Daoy (cell line): Measurements from ENCODE around the gene PCDHB7. TPM values are rescaled to one million over a fixed set of nuclear protein-coding genes. Genes with fewer than 3 reads are reported as not detected.
"Not testable (repeated sequence)": the region's sequence is repeated elsewhere in the genome, so short reads cannot be mapped to it uniquely, and the experiment has no call there.

Source experiments
- DNase-seq: peaks from one replicate; pipeline ENCODE4 v3.0.0-alpha.2; 2015; ENCODE audit warnings: low read depth
- total RNA-seq: library from RNA; depleted of rRNA; stranded (reverse); fragments of >200 nt; shearing (Covaris generic); gene quantifications from 2 replicates; pipeline ENCODE4 v1.2.3, GENCODE V29; 2014

PCDHB7 gene
- total RNA-seq, 1 experiment from 2014 or later, result 3.9 TPM

DNA sequence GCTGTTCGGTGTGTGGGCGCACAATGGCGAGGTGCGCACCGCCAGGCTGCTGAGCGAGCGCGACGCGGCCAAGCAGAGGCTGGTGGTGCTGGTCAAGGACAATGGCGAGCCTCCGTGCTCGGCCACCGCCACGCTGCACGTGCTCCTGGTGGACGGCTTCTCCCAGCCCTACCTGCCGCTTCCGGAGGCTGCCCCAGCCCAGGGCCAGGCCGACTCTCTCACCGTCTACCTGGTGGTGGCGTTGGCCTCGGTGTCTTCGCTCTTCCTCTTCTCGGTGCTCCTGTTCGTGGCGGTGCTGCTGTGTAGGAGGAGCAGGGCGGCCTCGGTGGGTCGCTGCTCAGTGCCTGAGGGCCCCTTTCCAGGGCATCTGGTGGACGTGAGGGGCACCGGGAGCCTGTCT lies 7.4 kb downstream of the PCDHB7 start:
- not testable (repeated sequence) for DNase-seq

DNA sequence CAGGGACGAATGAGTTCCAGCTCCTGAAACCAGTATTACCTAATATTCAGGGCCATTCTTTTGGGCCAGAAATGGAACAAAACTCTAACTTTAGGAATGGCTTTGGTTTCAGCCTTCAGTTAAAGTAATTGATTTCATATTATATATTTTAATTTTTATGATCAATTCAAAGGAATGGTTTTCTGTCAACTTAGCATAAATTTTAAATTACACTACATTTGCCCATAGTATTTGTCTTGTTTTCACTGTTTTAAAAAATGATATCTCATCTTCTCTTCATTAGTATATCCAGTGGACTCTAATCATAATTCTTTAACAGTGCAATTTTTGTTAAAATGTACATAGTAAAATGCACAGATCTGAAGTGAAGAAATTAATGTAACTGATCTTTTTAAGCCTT lies 7.9 kb downstream of the PCDHB7 start:
- no peak for DNase-seq

DNA sequence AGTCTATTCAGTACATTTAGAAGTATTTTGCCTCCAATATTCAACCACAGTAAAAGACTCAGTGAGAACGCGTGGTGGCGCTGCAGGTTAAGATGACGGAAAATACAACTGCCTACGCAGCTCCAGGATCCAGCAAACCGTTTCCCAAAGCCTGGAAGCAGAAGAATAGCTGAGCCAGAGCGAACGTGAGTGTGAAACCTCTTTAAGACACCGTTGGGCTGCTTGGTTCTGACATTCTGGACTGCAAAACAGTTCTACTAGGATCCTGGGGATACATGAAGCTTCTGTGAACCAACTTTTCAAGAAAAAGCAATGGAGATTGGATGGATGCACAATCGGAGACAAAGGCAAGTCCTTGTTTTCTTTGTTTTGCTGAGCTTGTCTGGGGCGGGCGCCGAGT lies 9.8 kb downstream of the PCDHB7 start, which contains the start of gene PCDHB16:
PCDHB16 (plus strand) TSS at position 140 of the 400 bp plus-strand sequence; CDS start at position 313, 173 bp downstream.
- DNase-seq, result peak; percentile 76

DNA sequence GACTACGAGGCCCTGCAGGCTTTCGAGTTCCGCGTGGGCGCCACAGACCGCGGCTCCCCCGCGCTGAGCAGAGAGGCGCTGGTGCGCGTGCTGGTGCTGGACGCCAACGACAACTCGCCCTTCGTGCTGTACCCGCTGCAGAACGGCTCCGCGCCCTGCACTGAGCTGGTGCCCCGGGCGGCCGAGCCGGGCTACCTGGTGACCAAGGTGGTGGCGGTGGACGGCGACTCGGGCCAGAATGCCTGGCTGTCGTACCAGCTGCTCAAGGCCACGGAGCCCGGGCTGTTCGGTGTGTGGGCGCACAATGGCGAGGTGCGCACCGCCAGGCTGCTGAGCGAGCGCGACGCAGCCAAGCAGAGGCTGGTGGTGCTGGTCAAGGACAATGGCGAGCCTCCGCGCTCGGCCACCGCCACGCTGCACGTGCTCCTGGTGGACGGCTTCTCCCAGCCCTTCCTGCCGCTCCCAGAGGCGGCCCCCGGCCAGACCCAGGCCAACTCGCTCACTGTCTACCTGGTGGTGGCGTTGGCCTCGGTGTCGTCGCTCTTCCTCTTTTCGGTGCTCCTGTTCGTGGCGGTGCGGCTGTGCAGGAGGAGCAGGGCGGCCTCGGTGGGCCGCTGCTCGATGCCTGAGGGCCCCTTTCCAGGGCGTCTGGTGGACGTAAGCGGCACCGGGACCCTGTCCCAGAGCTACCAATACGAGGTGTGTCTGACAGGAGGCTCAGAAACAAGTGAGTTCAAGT lies 11.8 kb downstream of the PCDHB7 start:
- not testable (repeated sequence) for DNase-seq

DNA sequence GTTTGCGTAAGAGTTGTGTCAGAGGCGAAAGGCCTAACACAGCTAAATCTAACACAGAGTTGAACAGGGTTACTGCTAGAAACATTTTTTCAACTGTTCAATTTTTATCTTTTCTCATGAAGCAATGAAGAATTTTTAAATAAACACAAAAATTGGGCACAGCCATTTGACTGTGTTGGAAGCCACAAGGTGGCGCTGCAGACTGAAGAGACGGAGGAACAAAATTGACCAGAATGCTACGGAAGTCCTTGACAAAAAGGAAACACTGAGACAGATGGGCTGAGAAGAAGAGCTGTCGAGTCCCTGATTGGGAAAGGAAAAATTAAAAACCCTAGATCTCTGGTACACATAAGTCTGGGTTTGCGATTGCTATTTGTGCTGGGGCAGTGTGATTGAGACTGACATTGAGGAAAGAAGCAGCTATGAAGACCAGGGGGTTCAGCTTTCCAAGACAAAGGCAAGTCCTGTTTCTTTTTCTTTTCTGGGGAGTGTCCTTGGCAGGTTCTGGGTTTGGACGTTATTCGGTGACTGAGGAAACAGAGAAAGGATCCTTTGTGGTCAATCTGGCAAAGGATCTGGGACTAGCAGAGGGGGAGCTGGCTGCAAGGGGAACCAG lies 14.6 kb downstream of the PCDHB7 start, which contains the start of gene PCDHB9:
PCDHB9 (plus strand) TSS at position 265 of the 616 bp plus-strand sequence; CDS start at position 423, 158 bp downstream.
- DNase-seq, result peak; percentile 63

DNA sequence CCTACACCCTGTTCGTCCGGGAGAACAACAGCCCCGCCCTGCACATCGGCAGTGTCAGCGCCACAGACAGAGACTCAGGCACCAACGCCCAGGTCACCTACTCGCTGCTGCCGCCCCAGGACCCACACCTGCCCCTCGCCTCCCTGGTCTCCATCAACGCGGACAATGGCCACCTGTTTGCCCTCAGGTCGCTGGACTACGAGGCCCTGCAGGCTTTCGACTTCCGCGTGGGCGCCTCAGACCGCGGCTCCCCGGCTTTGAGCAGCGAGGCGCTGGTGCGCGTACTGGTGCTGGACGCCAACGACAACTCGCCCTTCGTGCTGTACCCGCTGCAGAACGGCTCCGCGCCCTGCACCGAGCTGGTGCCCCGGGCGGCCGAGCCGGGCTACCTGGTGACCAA lies 16.2 kb downstream of the PCDHB7 start:
- not testable (repeated sequence) for DNase-seq

DNA sequence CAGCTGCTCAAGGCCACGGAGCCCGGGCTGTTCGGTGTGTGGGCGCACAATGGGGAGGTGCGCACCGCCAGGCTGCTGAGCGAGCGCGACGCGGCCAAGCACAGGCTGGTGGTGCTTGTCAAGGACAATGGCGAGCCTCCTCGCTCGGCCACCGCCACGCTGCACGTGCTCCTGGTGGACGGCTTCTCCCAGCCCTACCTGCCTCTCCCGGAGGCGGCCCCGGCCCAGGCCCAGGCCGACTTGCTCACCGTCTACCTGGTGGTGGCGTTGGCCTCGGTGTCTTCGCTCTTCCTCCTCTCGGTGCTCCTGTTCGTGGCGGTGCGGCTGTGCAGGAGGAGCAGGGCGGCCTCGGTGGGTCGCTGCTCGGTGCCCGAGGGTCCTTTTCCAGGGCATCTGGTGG lies 16.7 kb downstream of the PCDHB7 start:
- DNase-seq, result not testable (repeated sequence)

DNA sequence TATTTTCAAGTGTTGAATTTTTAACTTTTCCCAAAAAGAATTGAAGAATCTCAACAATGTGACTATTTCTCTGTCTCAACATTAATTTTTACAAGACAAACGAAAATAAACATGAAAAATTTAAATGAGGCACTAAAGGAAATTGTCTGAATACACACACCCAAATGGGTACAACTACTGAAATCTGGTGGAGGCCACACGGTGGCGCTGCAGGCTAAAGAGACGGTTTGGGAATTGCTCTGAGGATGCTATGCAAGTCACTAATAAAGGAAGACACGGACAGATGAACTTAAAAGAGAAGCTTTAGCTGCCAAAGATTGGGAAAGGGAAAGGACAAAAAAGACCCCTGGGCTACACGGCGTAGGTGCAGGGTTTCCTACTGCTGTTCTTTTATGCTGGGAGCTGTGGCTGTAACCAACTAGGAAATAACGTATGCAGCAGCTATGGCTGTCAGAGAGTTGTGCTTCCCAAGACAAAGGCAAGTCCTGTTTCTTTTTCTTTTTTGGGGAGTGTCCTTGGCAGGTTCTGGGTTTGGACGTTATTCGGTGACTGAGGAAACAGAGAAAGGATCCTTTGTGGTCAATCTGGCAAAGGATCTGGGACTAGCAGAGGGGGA lies 19.8 kb downstream of the PCDHB7 start, which contains the start of gene PCDHB10:
PCDHB10 (plus strand) TSS at position 244 of the 616 bp plus-strand sequence; CDS start at position 444, 200 bp downstream.
- peak; percentile 65 for DNase-seq

DNA sequence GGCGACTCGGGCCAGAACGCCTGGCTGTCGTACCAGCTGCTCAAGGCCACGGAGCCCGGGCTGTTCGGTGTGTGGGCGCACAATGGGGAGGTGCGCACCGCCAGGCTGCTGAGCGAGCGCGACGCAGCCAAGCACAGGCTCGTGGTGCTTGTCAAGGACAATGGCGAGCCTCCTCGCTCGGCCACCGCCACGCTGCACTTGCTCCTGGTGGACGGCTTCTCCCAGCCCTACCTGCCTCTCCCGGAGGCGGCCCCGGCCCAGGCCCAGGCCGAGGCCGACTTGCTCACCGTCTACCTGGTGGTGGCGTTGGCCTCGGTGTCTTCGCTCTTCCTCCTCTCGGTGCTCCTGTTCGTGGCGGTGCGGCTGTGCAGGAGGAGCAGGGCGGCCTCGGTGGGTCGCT lies 21.9 kb downstream of the PCDHB7 start:
- DNase-seq, result not testable (repeated sequence)

DNA sequence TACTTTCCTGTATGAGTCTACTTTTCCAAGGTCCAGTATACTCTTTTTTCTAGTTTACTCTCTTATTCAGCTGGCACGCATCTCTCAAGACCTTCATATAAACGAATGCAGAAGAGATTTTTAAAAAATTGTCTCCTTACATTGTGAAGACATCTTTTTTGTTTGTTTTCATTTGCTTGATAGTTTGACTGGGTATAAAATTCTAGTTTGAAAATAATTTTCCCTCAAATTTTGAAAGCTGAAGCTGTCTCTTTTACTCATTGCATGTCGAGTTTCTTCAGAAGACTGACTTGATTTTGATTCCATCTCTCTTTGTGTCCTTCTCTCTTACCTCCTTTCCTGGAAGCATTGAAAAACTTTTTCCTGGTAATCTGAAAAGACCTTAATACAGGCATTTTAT lies 23.9 kb downstream of the PCDHB7 start:
- no peak for DNase-seq

DNA sequence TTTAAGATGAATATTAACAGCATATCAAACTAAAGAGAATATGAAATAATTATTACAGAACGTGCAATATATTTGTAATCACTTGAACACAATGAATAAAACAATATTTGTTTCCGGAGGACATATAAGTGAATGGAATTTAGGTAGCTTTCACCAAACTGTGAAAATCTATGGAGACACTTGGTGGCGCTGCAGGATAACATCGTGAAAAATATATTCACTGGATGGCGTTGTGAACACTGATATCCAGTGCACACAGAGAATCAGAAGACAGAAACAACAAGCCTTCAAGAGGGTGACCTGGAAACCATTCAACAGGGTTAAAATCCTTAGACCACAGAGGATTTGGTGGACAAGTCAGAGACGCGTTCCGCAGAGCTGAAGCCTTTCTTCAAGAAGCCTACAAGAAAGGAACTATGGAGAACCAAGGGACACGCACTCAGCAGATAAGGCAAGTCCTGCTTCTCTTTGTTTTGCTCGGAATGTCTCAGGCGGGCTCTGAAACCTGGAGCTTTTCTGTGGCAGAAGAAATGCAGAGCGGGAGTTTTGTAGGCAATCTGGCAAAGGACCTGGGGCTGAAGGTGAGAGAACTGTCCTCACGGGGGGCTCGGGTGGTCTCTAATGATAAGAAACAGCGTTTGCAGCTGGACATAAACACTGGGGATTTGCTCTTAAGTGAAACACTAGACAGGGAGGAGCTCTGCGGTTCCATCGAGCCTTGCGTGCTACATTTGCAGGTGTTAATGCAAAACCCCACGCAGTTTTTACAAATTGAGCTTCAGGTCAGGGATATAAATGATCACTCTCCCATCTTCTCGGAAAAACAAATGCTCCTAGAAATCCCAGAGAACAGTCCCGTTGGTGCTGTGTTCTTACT lies 27.2 kb downstream of the PCDHB7 start, which contains the start of gene PCDHB11:
PCDHB11 (plus strand) TSS at position 269 of the 877 bp plus-strand sequence; CDS start at position 417, 148 bp downstream.
- peak; percentile 45 for DNase-seq

DNA sequence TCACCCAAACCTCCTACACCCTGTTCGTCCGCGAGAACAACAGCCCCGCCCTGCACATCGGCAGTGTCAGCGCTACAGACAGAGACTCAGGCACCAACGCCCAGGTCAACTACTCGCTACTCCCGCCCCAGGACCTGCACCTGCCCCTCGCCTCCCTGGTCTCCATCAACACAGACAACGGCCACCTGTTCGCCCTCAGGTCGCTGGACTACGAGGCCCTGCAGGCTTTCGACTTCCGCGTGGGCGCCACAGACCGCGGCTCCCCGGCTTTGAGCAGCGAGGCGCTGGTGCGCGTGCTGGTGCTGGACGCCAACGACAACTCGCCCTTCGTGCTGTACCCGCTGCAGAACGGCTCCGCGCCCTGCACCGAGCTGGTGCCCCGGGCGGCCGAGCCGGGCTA lies 28.7 kb downstream of the PCDHB7 start:
- DNase-seq, result not testable (repeated sequence)

DNA sequence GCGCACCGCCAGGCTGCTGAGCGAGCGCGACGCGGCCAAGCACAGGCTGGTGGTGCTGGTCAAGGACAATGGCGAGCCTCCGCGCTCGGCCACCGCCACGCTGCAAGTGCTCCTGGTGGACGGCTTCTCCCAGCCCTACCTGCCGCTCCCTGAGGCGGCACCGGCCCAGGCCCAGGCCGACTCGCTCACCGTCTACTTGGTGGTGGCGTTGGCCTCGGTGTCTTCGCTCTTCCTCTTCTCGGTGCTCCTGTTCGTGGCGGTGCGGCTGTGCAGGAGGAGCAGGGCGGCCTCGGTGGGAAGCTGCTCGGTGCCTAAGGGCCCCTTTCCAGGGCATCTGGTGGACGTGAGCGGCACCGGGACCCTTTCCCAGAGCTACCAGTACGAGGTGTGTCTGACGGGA lies 29.2 kb downstream of the PCDHB7 start:
- DNase-seq, result not testable (repeated sequence)

DNA sequence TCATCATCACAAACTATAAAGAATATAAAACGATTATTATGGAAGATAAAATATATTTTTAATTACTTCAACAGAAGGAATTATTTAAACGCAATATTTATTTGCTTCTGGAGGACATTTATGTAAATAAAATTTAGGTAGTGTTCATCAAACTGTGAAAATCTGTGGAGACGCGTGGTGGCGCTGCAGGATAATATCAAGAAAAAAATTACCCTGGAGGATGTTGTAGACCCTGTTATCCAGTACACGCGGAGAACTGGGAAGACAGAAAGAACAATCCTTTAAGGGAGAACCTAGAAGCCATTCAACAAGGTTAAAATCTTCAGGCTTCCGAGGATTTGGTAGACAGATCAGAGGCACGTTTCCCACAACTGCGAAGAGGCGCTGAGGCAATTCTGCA lies 36.0 kb downstream of the PCDHB7 start, which contains the start of gene PCDHB12:
PCDHB12 (plus strand) TSS at position 242 of the 400 bp plus-strand sequence. CDS start 189 bp downstream, outside the sequence.
- peak; percentile 56 for DNase-seq

DNA sequence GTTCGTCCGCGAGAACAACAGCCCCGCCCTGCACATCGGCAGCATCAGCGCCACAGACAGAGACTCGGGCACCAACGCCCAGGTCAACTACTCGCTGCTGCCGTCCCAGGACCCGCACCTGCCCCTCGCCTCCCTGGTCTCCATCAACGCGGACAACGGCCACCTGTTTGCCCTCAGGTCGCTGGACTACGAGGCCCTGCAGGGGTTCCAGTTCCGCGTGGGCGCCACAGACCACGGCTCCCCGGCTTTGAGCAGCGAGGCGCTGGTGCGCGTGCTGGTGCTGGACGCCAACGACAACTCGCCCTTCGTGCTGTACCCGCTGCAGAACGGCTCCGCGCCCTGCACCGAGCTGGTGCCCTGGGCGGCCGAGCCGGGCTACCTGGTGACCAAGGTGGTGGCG lies 37.8 kb downstream of the PCDHB7 start:
- DNase-seq, result not testable (repeated sequence)

DNA sequence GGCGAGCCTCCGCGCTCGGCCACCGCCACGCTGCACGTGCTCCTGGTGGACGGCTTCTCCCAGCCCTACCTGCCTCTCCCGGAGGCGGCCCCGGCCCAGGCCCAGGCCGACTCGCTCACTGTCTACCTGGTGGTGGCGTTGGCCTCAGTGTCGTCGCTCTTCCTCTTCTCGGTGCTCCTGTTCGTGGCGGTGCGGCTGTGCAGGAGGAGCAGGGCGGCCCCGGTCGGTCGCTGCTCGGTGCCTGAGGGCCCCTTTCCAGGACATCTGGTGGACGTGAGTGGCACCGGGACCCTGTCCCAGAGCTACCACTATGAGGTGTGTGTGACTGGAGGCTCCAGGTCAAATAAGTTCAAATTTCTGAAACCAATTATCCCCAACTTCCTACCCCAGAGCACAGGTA lies 38.4 kb downstream of the PCDHB7 start:
- DNase-seq, result not testable (repeated sequence)

DNA sequence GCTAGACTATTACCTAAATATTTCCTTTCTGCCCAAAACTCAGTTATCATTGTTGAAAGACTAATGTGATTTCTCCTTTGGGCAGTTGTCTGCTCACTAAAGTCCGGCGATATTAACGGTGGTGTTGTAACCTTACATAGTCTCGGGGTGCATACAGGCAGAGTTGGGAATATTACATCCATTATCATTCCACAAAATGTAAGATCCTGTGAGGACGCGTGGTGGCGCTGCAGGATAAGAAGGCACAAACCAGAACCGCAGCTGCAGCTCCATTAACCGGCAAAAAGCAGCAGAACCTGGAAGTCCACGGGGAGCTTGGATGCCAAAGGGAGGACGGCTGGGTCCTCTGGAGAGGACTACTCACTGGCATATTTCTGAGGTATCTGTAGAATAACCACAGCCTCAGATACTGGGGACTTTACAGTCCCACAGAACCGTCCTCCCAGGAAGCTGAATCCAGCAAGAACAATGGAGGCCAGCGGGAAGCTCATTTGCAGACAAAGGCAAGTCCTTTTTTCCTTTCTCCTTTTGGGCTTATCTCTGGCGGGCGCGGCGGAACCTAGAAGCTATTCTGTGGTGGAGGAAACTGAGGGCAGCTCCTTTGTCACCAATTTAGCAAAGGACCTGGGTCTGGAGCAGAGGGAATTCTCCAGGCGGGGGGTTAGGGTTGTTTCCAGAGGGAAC lies 41.4 kb downstream of the PCDHB7 start, which contains the start of gene PCDHB13:
PCDHB13 (plus strand) TSS at position 264 of the 684 bp plus-strand sequence; CDS start at position 469, 205 bp downstream.
- DNase-seq, result peak; percentile 72

DNA sequence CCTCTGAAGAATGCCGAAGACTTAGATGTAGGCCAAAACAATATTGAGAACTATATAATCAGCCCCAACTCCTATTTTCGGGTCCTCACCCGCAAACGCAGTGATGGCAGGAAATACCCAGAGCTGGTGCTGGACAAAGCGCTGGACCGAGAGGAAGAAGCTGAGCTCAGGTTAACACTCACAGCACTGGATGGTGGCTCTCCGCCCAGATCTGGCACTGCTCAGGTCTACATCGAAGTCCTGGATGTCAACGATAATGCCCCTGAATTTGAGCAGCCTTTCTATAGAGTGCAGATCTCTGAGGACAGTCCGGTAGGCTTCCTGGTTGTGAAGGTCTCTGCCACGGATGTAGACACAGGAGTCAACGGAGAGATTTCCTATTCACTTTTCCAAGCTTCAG lies 42.1 kb downstream of the PCDHB7 start:
- not testable (repeated sequence) for DNase-seq

DNA sequence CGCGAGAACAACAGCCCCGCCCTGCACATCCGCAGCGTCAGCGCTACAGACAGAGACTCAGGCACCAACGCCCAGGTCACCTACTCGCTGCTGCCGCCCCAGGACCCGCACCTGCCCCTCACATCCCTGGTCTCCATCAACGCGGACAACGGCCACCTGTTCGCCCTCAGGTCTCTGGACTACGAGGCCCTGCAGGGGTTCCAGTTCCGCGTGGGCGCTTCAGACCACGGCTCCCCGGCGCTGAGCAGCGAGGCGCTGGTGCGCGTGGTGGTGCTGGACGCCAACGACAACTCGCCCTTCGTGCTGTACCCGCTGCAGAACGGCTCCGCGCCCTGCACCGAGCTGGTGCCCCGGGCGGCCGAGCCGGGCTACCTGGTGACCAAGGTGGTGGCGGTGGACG lies 43.1 kb downstream of the PCDHB7 start:
- DNase-seq, result not testable (repeated sequence)

DNA sequence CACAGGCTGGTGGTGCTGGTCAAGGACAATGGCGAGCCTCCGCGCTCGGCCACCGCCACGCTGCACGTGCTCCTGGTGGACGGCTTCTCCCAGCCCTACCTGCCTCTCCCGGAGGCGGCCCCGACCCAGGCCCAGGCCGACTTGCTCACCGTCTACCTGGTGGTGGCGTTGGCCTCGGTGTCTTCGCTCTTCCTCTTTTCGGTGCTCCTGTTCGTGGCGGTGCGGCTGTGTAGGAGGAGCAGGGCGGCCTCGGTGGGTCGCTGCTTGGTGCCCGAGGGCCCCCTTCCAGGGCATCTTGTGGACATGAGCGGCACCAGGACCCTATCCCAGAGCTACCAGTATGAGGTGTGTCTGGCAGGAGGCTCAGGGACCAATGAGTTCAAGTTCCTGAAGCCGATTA lies 43.6 kb downstream of the PCDHB7 start:
- not testable (repeated sequence) for DNase-seq
